Hepatocyte (in vitro differentiated cells): ENCODE results near the gene SCFD2.

ENCODE experiments used
- CTCF ChIP-seq: fragments of 200-600 bp; sonication (generic); IDR thresholded peaks from 2 replicates; pipeline ENCODE4 v1.5.1; 2016; ENCODE audit warnings: antibody characterized with exemption, mild to moderate bottlenecking; ENCODE audit not compliant: poor library complexity
- EZH2 ChIP-seq: fragments of 200-600 bp; sonication (generic); IDR thresholded peaks from 2 replicates; pipeline ENCODE4 v1.6.1; 2016; ENCODE audit warnings: antibody characterized with exemption, mild to moderate bottlenecking, borderline replicate concordance
- EZH2phosphoT487 ChIP-seq: fragments of 200-600 bp; sonication (generic); IDR thresholded peaks from one replicate; pipeline ENCODE4 v1.6.1; 2018; ENCODE audit warnings: antibody characterized with exemption, mild to moderate bottlenecking, low read depth, moderate library complexity; ENCODE audit not compliant: unreplicated experiment, severe bottlenecking

- no peak for TF ChIP-seq CTCF
- TF ChIP-seq EZH2, result no peak
- TF ChIP-seq EZH2phosphoT487, result no peak
Observed at GRCh38 chr4:53306729-53307128, 59.1 kb downstream of the SCFD2 start.
